ENCODE results near the gene SEMA3F.

Gene SEMA3F

GRCh38 chr3:50171540-50172301 lies 16.6 kb downstream of the SEMA3F start:
- no peak for DNase-seq

GRCh38 chr3:50172626-50173220 lies 17.6 kb downstream of the SEMA3F start:
- no peak for DNase-seq

GRCh38 chr3:50173685-50174516 lies 18.8 kb downstream of the SEMA3F start:
- DNase-seq = peak; percentile 65 to 87

DNA sequence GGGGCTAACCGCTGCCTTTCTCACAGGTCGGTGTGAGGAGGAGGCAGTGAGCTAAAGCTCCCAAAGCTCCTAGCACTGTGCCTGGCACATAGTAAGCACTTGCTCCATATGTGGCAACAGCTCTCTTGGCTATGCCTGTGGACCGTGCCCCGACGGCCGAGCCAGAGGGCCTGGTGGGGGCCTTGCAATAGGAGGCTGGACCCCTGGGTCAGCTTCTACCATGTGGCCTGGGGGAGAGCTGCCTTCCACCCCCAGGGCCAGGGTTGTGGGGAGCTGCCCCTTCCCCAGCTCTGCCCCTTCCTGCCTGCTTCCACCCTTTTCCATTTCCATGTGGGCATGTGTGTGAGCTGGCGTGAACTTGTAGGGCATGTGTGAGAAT lies 19.4 kb downstream of the SEMA3F start:
- DNase-seq = no peak

GRCh38 chr3:50174947-50175524 lies 19.9 kb downstream of the SEMA3F start:
- no peak for DNase-seq

DNA sequence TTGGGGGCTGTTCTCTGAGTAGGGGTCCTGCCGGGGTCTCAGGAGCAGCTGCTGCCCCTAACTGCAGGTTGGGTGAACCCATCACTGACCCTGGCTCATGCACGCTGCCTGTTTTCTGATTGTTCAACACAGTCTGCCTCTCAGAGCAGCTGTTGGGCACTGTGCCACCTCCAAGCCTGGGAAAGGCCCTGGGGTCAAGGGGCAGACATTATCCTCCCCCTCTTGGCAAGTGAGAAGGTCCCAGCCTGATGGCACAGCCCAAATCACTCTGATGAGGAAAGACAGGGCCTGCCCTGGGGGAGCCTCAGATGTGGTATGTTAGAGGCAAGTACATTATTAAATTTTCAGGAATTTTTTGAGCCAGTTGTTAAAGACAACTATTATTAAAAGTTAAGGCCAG lies 22.2 kb downstream of the SEMA3F start:
- no peak for DNase-seq

DNA sequence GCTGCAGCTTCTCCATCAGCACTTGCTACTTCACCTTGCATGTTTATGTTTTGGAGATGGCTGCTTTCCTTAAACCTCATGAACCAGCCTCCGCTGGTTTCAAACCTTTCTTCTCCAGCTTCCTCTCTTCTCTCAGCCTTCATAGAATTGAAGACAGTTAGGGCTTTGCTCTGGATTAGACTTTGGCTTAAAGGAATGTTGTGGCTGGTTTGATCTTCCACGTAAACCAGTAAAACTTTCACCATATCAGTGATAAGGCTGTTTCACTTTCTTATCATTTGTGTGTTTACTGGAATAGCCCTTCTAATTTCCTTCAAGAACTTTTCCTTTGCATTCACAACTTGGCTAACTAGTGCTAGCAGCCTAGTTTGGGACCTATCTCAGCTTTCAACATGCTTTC lies 24.6 kb downstream of the SEMA3F start:
- DNase-seq = no peak

DNA sequence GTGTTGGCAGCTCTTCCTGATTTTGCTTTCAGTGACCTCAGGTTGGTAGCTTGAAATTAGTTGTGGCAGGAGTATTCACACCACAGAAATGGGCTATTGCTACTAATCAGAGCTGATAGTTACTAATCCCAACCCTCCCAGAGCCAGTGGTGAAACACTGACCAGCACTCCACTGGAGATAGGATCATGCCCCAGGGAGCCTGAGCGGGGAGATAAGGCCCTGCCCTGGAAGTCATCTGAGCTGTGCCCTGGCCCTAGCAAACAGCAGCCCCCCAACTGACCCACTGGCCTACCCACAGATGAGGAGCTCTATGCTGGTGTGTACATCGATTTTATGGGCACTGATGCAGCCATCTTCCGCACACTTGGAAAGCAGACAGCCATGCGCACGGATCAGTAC lies 26.9 kb downstream of the SEMA3F start:
- no peak for DNase-seq

DNA sequence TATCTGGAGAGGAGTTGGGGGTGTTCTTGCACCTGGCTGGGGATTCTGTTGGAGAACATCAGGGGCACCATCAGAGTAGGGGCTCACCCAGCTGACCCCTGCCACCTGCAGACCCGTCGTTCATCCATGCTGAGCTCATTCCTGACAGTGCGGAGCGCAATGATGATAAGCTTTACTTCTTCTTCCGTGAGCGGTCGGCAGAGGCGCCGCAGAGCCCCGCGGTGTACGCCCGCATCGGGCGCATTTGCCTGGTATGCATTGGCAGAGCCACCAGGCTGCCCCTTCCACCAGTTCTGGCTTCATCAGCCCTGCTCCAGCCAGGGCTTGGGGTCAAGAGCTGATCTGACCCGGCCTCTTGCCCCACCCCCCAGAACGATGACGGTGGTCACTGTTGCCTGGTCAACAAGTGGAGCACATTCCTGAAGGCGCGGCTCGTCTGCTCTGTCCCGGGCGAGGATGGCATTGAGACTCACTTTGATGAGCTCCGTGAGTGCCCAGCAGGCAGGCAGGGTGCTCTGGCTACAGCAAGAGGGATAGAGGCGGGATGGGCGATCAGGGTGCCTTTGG lies 27.5 kb downstream of the SEMA3F start:
- DNase-seq = no peak

GRCh38 chr3:50183755-50184154 lies 28.6 kb downstream of the SEMA3F start:
- DNase-seq = no peak

DNA sequence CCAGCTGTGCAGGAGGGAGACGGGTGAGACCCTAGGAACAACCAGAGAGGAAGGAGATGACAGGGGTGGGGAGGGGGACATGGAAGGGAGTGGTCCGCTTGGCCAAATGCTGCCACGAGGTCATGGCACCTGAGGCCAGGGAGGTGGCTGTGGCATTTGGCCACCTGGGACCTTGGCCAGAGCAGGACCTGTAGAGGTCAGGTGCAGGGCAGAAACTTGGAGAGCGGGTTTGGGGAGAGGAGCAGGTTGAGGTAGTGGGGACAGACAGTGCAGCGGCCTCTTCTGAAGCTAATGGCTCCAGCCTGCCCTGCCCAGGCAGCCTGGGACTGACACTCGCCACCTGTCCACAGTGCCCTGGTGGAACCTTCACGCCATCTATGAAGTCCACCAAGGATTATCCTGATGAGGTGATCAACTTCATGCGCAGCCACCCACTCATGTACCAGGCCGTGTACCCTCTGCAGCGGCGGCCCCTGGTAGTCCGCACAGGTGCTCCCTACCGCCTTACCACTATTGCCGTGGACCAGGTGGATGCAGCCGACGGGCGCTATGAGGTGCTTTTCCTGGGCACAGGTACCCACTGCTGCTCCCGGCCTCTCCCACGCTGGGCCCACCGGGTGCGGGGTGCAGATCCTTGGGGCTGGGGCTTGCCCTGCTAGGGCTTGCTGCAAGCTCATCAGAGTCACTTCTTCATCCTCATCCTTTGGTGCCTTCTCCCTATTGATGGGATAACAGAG lies 29.3 kb downstream of the SEMA3F start:
- no peak for DNase-seq

DNA sequence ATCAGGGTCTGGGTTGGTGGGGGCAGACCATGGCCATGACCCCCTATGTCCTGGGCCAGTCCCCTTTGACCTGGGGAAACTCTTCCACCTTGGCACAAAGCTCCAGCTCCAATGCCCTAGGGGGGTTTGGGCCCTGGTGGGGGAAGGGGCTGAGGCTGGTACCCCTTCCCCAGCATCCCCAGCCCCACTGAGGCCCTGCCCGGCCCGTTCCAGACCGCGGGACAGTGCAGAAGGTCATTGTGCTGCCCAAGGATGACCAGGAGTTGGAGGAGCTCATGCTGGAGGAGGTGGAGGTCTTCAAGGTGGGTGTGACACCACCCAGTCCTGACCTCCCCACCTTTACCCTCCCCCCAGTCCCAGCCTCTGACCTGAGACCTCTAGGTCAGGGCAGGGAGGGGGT lies 30.1 kb downstream of the SEMA3F start:
- no peak for DNase-seq

- DNase-seq = no peak
These were observed 31.0 kb downstream of the SEMA3F start for GRCh38 chr3:50186096-50186495.

DNA sequence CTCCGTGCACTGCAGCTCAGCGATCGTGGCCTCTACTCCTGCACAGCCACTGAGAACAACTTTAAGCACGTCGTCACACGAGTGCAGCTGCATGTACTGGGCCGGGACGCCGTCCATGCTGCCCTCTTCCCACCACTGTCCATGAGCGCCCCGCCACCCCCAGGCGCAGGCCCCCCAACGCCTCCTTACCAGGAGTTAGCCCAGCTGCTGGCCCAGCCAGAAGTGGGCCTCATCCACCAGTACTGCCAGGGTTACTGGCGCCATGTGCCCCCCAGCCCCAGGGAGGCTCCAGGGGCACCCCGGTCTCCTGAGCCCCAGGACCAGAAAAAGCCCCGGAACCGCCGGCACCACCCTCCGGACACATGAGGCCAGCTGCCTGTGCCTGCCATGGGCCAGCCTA lies 32.6 kb downstream of the SEMA3F start:
- DNase-seq = no peak

- peak; percentile 72 to 87 for DNase-seq
These were observed 34.1 kb downstream of the SEMA3F start for GRCh38 chr3:50189274-50189673.

- DNase-seq = no peak
These were observed 34.9 kb downstream of the SEMA3F start for GRCh38 chr3:50189989-50190388.

DNA sequence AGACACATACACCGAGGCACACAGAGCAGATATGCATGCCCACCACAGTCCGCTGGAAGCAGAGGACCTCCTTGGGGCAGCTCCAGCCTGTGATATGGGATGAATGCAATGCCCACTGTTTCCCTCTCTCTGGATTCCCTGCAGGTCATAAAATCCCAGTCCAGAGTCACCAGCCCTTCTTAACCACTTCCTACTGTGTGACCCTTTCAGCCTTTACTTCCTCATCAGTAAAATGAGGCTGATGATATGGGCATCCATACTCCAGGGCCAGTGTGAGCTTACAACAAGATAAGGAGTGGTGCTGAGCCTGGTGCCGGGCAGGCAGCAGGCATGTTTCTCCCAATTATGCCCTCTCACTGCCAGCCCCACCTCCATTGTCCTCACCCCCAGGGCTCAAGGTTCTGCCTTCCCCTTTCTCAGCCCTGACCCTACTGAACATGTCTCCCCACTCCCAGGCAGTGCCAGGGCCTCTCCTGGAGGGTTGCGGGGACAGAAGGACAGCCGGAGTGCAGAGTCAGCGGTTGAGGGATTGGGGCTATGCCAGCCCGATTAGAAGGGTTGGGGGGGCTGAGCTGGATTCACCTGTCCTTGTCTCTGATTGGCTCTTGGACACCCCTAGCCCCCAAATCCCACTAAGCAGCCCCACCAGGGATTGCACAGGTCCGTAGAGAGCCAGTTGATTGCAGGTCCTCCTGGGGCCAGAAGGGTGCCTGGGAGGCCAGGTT lies 36.0 kb downstream of the SEMA3F start, which contains the start of gene GNAT1:
GNAT1 (plus strand) TSS at position 675 of the 725 bp plus-strand sequence. CDS start 116 bp downstream, outside the sequence.
- peak; percentile 46 to 57 for DNase-seq

- no peak for DNase-seq
These were observed 37.0 kb downstream of the SEMA3F start for GRCh38 chr3:50192124-50192523.

DNA sequence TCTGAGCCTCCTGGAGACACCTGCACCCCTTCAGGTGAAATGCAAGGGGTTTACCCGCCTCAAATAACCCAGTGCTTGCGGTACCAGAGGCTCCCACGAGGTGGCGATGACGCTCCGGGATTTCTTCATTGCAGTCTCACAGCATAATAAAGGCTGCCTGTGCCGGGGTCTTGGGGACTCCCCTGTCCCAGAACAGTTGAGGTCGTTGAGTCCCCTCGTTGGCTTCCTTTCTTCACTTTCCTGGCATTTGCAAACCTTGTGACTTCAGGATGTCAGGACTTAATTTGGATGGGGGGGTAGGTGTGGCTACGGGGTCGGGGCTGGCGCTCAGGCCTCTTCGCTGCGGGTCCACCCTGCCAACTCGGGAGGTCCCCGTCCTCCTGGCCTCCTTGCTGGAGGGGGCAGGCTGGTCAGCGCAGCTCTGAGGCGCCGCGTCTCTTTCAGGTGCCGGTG lies 37.6 kb downstream of the SEMA3F start:
- DNase-seq = peak; percentile 63 to 65

GRCh38 chr3:50193286-50193685 lies 38.2 kb downstream of the SEMA3F start:
- DNase-seq = no peak

- no peak for DNase-seq
These were observed 38.6 kb downstream of the SEMA3F start for GRCh38 chr3:50193746-50194127.

Measured in inflammatory macrophage (primary cell).